Renal pelvis (tissue), 4 donors: Measurements from ENCODE around the gene LYL1. TPM values are rescaled to one million over a fixed set of nuclear protein-coding genes. Genes with fewer than 3 reads are reported as not detected.

Experiments
- DNase-seq: peaks from one replicate; pipeline ENCODE4 v3.0.0-alpha.2; 2013
- polyA plus RNA-seq, 3 donors: library from polyadenylated mRNA; unstranded; fragments of 120-200 nt; gene quantifications; one replicate each; pipeline ENCODE4 v1.2.1, GENCODE V29; 2013; ENCODE audit not compliant: insufficient read length in 3 of 3

Gene LYL1
- polyA plus RNA-seq, 3 donors, result 5.2 to 7.7 (median 5.7) TPM

GRCh38 chr19:13095393-13095784 is 7.3 kb downstream of the LYL1 start:
- no peak for DNase-seq

- no peak for DNase-seq
Observed at GRCh38 chr19:13094771-13095392, 7.8 kb downstream of the LYL1 start.

DNA sequence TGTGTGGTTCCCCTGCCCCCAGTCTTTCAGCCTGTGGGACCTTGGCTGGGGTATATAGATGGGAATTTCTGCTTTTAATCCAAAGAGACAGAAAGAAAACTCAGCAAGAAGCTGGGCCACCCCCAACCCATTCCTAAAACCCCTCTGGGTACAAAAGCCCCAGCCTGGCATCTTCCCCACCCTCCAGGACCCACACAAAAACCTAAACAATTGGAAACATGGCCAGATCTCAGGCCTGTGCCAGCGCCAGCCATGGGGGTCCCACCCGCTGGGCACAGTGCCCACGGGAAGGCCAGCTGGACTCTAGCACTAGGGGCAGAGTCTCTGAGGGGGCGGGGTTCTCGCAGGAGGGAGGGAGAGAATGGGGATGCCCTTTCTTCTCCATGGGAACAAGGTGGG is 8.6 kb downstream of the LYL1 start:
- no peak for DNase-seq

DNA sequence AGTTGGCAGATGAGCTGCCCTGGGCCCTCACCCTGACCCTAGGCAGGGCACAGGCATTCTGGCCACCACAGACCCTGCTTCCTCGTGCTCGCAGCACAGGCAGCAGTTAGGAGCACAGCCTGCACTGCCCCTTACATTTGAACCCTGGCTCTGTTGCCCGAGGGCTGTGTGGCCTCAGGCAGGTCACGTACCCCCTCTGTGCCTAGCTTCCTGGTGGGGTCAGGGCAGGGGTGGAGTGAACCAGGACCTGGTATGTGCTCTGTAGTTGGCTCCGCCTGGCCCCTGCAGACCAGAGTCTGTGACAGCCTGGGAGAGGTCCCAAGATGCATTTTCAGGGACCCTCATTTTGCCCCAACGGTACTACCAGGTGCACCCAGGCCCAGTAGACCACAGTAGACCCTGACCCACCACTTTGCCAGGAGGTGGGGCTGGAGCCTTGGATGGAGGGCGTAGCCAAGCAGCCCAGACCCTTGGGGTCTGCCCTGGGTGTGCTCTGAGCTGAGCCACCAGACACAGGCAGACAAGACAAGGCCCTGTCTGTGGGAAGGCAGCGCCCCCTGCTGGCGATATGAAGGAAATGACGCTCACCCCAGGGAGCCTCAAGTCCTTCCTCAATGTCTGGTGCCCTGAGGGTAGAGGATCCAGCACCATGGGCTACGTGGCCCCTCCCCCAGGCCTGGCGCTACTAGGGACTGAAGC is 9.1 kb downstream of the LYL1 start:
- DNase-seq, result peak; percentile 77

GRCh38 chr19:13092606-13093235 is 9.9 kb downstream of the LYL1 start:
- DNase-seq, result no peak

DNA sequence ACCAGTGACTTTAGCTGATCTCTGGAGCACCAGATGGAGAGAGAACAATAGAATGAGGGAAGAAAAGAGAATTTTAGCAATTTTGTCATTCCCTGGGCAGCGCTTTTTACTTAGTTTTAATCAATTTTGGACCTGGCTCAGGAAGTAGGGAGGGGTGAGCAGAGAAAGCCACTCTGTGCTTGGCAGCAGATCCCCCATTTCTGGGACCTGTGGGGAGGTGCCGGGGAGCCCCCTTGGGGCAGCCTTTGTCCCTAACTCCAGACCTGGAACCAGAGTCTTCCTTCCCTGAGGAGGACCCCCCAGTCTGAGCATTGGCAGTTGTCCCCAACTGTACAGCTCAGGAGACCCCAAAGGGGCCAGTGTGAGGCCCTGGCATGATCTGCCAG is 10.5 kb downstream of the LYL1 start:
- no peak for DNase-seq

DNA sequence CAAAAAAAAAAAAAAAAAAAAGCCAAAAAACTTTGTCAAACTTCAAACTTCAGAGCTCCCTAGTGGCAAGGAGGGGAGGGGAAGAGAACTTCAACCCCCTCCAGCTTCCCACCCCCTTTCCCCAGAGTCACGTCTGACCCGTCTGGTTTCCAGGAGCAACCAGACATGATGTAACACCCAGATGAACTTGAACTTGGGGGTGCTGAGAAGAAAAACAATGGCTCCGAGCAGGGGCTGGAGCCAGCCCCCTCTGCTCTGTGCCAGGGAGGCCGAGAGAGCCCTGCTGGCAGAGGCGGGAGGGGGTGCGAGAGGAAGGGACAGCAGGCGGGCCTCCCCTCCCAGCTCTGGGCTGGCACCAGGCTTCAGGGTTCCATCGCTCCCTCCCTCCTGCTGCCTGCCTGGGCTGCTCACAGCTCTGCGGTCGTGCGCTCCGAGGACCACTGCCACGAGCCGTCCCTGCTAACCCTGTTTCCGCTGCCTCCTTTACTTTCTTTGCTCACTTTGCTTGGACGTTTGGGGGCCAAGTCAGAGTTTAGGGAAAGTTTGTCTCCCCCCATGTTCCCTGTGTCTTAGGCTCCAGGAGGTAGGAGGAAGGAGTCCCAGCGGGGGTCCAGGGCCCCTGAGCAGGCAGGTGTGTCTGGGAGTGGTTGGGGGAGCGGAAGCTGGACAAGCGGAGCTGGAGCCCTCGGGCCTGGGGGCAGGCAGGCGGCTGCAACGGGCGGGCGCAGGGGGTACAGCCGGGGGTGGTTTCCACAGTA is 11.1 kb downstream of the LYL1 start:
- peak; percentile 72 for DNase-seq

DNA sequence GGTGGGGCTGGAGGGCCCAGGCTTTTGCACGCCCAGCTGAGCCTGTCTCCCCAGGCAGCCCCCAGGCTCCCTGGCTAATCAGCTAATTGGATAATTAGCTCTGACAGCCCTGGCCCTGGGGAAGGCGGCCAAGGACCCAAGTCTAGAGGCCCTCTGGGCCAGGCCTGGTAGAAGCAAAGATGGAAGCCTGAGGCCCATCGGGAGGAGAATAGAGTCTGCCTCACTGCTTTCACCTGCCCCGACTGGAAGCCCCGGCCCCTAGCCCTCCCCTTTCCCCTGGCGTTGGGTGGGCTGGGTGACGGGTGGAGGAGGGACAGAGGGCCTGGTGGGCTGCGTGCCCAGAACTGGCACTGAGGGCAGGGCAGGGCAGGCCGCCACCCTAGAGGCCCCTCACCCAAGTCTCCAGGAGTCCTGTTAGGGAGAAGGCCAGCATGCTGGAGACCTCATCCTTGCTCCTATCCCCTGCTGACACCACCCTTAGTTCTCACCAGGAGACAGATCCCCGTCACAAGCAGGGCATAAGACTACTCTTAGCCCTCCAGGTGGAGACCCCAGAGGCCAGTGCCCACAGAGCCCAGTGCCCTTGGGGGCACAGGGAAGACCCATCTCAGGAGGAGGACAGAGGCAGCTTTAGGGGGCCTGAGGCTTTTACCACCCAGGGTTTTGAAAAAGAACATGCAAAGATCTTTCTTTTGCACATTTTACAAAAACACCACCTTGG is 12.0 kb downstream of the LYL1 start:
- DNase-seq, result no peak

DNA sequence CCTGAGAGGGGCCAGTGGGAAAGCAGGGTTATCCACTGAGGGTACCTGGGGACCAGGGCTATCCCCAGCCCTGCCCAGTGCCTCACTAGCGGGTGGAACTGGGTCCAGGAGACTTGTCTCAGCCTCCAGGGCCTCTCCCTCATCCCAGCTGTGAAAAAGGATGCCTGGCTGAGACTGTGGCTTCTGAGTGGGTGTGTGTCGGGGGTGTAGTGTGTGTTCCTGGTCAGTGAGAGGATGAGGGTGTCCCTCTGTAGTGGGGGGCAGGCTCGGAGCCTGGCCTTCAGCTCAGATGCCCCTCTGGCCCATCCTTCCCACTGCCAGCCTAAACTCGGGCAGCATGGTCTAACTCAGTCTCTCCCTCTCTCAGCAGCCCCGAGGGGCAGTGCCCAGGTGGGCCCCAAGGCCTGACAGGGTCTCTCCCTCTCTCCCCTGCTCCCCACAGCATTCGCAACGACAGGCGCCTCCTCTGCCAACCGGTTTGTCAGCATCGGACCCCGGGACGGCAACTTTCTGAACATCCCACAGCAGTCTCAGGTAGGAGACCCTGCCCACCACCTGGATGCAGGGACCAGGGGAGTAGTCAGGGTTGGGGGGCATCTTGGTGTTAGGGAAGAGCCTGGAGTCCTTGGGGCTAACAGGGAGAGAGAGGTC is 12.7 kb downstream of the LYL1 start:
- DNase-seq, result no peak

DNA sequence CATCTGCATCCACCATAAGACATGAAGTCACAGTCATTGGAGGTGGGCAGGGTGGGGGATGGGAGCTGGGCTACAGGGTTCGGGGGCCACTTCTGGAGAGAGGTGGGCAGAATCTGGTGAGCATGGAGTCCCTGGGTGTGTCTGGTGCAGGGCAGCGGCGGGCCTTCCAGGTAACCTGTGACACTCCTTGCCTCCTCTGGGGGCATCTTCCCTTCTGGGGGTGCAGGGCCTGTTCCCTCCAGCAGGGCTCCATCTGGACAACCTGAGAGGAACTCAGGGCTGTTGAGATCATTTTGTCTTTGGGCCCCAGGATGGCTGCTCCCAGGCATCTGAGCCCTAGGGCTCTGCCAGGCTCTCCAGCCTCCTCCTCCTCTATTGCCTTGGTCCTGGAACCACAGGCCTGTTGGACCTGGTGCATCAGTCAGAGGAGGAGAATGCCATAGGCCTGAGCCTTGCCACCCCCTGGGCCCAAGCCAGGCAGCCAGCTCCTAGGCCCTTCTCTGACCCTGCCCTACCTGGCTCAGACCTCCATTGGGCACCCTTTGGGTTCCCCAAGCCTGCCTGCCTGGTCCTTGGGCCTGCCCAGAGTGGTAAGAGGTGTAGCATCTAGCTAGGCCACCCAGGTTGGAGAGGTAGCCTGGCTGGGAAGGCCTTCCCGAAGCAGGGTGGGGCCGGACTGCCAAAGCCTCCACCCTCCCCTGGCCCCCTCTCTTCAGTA is 13.4 kb downstream of the LYL1 start:
- no peak for DNase-seq

DNA sequence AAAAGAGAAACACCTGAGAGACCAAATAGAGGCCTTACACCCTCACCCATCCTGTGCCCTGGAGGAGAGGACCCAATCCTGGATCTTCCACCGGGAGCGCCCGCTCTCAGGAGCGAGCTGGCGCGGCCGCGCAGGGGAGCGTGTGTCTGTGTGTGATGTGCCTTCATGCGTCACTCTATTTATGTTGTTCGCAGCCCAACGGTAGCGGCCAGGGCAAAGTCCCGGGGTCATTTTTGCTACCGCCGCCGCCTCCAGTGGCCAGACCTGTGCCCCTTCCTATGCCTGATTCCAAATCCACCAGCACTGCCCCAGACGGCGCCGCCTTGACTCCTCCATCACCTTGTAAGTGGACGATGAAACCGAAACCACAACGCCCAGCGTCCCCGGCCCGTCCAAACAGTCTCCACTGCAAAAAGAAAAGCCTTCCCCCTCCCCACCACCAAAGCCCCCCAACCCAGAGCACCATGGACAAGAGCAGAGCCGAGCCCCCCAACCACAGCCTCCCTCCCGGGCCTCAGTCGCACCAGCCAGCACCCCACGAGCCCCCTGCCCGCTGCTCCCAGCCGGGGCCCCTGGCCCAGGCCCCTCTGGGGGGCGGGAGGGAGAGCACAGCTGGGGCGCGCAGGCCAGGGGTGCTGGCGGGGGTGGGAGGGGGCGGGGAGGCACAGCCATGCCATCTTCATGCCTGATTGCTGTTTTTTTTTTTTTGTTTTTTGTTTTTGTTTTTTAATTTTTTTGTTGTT is 14.7 kb downstream of the LYL1 start:
- DNase-seq, result no peak

DNA sequence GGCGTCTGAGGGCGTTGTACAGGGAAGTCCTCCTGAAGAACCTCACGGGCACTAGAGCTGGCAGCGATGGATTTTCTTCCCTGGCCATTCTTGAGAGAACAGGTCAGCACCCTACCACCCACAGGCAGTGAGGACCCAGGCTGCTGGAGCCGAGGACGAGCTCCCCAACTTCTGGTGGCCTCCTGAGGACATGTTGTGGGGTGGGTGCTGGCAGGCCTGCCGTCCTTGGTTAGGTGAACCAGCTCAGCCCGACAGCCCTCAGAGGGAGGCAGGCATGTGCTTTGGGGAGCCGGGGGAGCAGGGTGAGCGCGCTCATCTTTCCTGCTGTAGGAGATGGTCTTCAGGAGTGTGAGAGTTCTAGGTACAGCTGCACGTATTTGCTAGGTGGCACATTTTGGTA is 15.4 kb downstream of the LYL1 start:
- DNase-seq, result no peak

- no peak for DNase-seq
Observed at GRCh38 chr19:13086341-13086740, 16.3 kb downstream of the LYL1 start.

GRCh38 chr19:13085666-13086065 is 17.0 kb downstream of the LYL1 start:
- DNase-seq, result no peak

- DNase-seq, result no peak
Observed at GRCh38 chr19:13083627-13084026, 19.0 kb downstream of the LYL1 start.

GRCh38 chr19:13083008-13083404 is 19.7 kb downstream of the LYL1 start:
- DNase-seq, result no peak

DNA sequence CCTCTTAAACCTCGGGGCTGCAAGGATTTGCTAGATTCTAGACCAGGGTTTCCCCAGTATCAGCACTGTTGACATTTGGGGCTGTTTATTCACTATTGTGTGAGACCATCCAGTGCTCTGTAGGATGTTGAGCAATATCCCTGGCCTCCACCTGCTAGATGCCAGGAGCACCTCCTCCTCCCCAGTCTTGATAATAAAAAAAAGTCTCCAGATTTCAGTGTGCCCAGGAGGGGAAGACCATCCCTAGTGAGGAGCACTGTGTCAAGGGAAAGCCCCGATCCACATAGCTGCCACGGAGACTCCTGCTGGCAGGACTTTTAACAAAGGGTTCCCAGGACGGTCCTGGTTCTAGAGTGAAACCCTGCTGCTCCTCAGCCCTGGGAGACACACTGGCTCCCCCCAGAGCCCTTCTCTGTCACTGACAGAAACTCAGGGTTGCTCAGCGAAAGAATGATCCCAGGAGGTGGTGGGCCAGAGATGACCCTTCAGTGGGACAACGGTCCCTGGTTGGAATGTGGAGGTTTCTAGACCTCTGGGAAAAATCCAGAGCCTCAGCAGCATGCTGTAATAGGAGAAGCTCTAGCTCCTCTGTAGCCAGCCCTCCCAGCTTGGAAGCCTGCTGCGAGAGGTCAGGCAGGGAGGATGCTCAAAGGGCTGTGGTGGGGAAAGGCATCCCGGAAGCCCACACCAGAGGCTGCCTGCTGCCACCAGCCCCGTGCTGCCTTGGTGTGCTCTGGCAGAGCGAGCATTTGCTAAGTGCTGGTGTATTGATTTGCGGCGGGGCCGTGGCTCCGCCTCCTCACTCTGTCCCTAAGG is 20.3 kb downstream of the LYL1 start:
- no peak for DNase-seq

GRCh38 chr19:13079542-13079986 is 23.1 kb downstream of the LYL1 start:
- DNase-seq, result no peak

- DNase-seq, result no peak
Observed at GRCh38 chr19:13078897-13079541, 23.6 kb downstream of the LYL1 start.
